ENCODE results near the gene MED27.

The MED27 gene

GRCh38 chr9:131818089-131818488 is 261.6 kb downstream of the MED27 start:
- H3K27ac ChIP-seq: no peak overlapping the region
- TF ChIP-seq ZFX (IDR thresholded peaks at IDR 0.05): no peak
- TF ChIP-seq CTCF (conservative IDR thresholded peaks at IDR 0.05): no peak

GRCh38 chr9:131817627-131818026 is 262.0 kb downstream of the MED27 start:
- no peak overlapping the region for H3K27ac ChIP-seq
- TF ChIP-seq ZFX (IDR thresholded peaks at IDR 0.05) (no peak), CTCF (conservative IDR thresholded peaks at IDR 0.05) (no peak)

GRCh38 chr9:131817073-131817472 is 262.6 kb downstream of the MED27 start:
- H3K27ac ChIP-seq: no peak overlapping the region
- TF ChIP-seq CTCF (conservative IDR thresholded peaks at IDR 0.05): no peak
- no peak for TF ChIP-seq ZFX (IDR thresholded peaks at IDR 0.05)

GRCh38 chr9:131815970-131816873 is 263.4 kb downstream of the MED27 start:
- no peak overlapping the region for H3K27ac ChIP-seq
- TF ChIP-seq ZFX (IDR thresholded peaks at IDR 0.05): no peak
- TF ChIP-seq CTCF (conservative IDR thresholded peaks at IDR 0.05): no peak

GRCh38 chr9:131814707-131815106 is 265.0 kb downstream of the MED27 start:
- no peak for TF ChIP-seq CTCF (conservative IDR thresholded peaks at IDR 0.05)
- TF ChIP-seq ZFX (IDR thresholded peaks at IDR 0.05): no peak
- no peak overlapping the region for H3K27ac ChIP-seq

GRCh38 chr9:131813116-131813515 is 266.6 kb downstream of the MED27 start:
- TF ChIP-seq ZFX (IDR thresholded peaks at IDR 0.05) (no peak), CTCF (conservative IDR thresholded peaks at IDR 0.05) (no peak)
- H3K27ac ChIP-seq: no peak overlapping the region

- H3K27ac ChIP-seq: no peak overlapping the region
- TF ChIP-seq CTCF (conservative IDR thresholded peaks at IDR 0.05) (no peak), ZFX (IDR thresholded peaks at IDR 0.05) (no peak)
These were observed 267.4 kb downstream of the MED27 start for GRCh38 chr9:131812116-131812790.

Data from C4-2B (cell line).